Fibroblast of the aortic adventitia (primary cell): ENCODE results near the gene CRISP1. TPM values are rescaled to one million over a fixed set of nuclear protein-coding genes. Genes with fewer than 3 reads are reported as not detected.
"Not testable (repeated sequence)": the region's sequence is repeated elsewhere in the genome, so short reads cannot be mapped to it uniquely, and the experiment has no call there.

Experiments
- DNase-seq: peaks from one replicate; pipeline ENCODE4 v3.0.0-alpha.2; 2010; ENCODE audit warnings: low read depth
- H3K4me3 ChIP-seq: 2 replicates; pipeline ENCODE4 v1.5.1; 2011; ENCODE audit warnings: low read depth, mild to moderate bottlenecking, control low read depth, low read length, moderate library complexity
- total RNA-seq: library from RNA; depleted of rRNA; stranded (reverse); fragments of >200 nt; gene quantifications from 2 replicates; pipeline ENCODE4 v1.2.3, GENCODE V29; 2012; ENCODE audit warnings: low replicate concordance
- TF ChIP-seq, protein P1 (sequence below): IDR thresholded peaks from 2 replicates; pipeline ENCODE4 v1.5.1; 2011; ENCODE audit warnings: mild to moderate bottlenecking, low read length, control low read depth, inconsistent platforms; ENCODE audit not compliant: insufficient read depth

Gene CRISP1
- total RNA-seq, 1 donor: not detected

DNA sequence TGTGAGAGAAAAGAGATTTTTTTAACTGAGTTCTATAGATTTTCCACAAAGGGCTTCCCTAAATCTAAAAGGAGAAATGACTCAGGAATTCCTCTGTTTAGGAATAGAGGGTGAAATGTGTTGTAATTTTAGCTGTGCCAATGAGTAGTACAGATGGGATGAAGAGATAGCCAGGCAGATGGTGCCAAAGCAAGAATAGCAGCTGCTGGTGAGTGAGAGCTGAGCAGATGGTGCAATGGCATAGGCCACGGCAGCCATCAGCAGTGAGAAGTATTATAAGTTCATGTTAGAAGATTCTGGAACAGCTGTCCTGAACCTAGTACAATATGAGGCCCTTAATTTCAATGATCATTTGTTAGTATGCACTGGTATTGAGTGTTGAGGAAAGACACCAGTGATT is 40.2 kb upstream of the CRISP1 start:
- no peak for DNase-seq

DNA sequence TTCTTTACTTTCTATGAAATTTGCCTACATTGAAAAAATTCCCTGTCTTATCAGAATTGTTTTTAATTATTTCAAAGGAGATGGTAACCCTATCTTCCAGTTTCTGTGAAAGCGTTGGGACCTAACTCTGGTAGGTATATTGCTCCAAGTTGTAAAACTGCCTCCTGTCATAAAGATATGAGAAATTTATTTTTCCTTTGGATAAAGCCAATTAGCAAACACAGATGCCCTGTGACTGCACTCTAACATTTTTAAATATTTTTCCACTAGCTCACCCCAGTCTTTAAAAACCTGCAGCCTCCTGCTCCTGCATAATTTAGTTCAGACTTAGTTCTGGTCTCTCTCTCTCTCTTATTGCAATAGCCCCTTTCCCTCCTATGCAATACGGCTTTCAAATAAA is 39.0 kb upstream of the CRISP1 start:
- TF ChIP-seq, protein P1, sequence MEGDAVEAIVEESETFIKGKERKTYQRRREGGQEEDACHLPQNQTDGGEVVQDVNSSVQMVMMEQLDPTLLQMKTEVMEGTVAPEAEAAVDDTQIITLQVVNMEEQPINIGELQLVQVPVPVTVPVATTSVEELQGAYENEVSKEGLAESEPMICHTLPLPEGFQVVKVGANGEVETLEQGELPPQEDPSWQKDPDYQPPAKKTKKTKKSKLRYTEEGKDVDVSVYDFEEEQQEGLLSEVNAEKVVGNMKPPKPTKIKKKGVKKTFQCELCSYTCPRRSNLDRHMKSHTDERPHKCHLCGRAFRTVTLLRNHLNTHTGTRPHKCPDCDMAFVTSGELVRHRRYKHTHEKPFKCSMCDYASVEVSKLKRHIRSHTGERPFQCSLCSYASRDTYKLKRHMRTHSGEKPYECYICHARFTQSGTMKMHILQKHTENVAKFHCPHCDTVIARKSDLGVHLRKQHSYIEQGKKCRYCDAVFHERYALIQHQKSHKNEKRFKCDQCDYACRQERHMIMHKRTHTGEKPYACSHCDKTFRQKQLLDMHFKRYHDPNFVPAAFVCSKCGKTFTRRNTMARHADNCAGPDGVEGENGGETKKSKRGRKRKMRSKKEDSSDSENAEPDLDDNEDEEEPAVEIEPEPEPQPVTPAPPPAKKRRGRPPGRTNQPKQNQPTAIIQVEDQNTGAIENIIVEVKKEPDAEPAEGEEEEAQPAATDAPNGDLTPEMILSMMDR: no peak
- no peak for DNase-seq
- no peak overlapping the region for H3K4me3 ChIP-seq

More for the DNA sequence above, 40.2 kb upstream of the CRISP1 start:
- TF ChIP-seq, protein P1: no peak
- H3K4me3 ChIP-seq: no peak overlapping the region

DNA sequence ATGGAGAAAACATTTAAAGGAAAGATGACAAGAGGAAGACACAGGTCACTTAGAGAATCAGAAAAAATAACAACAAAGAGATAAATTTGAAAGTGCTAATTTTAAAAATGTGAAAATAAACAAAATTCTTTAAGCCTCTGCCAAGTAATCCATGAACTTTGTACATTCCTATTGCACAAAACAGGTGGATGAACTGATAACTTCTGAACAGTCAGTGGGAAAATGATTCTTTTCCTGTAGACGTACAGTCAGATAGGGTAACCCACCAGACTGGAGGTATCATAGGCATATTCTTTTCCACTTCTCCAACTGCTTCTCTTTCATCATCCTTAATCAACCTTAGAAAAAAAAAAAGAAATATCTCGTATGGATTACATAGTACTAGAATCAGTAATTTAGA is 36.5 kb upstream of the CRISP1 start:
- DNase-seq: no peak
- TF ChIP-seq, protein P1: no peak
- H3K4me3 ChIP-seq: no peak overlapping the region

DNA sequence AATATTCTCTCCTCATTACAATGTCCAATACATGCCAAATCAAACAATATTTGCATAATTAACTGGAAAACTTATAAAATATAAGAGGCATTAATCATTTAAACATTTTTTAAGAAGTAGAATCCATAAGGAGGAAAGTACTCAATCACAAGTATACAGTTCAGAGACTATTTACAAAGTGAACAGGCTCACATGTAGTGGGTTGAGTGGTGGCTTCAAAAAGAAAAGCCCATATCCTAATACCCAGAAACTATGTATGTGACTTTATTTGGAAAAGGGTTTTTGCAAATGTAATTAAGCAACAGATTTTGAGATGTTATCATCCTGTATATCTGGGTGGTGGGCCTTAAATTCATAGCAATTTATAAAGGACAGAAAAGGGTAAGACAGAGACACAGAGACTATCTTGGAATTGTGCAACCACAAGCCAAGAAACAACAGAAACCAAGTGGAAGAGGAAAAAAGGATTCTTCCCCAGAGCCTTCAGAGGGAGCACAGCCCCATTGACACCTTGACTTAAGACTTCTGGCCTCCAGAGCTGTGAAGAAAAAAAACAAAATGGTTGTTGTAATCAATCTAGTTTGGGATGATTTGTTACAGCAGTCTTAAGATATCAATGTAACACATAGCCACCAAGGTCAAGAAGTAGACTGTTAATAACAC is 32.7 kb upstream of the CRISP1 start:
- TF ChIP-seq, protein P1: no peak
- DNase-seq: no peak
- no peak overlapping the region for H3K4me3 ChIP-seq

DNA sequence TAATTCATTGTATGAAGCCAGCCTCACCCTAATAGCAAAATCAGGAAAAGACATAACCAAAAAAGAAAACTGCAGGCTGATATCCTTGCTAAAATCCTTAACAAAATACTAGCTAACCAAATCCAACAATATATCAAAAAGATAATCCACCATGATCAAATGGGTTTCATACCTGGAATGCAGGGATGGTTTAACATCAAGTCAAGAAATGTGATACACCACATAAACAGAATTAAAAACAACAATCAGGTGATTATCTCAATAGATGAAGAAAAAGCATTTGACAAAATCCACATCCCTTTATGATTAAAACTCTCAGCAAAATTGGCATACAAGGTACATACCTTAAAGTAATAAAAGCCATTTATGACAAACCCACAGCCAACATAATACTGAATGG is 29.2 kb upstream of the CRISP1 start:
- not testable (repeated sequence) for DNase-seq, H3K4me3 ChIP-seq

DNA sequence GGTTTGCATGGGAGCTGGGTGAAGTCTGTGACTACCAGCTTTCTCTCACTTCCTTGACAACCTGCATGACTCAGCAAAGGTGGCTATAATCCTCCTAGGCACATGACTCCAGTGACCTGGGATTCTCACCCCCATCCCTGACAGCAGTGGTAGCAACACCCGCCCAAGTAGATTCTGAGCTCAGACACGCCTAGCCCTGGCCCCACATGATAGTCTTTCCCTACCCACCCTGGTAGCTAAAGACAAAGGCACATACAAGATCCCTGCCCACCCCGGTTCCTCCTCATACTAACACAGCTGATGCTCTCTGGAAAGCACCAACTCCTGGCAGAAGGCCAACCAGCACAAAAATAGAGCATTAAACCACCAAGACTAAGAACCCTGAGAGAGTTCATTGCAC is 25.9 kb upstream of the CRISP1 start:
- TF ChIP-seq, protein P1: no peak
- H3K4me3 ChIP-seq: no peak overlapping the region
- DNase-seq: no peak

DNA sequence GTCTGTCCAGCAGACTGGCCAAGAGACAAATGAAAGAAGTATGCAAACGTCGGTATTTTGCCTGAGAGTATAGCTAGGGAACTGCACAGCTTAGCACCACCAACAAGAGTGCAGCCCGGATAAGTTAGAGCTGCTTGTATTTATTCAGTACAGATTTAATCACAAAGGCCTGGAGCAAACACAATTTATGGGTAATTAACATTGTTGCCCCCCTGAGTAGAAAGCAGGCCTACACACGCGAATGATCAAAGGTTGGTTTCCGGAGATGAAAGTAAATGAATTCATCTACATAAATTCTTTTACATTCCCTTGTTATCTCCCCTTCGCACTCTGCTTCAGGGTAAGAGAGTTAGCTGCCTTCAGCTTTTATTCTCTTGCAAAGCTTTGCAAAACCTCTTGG is 24.7 kb upstream of the CRISP1 start:
- no peak for DNase-seq
- TF ChIP-seq, protein P1: no peak
- H3K4me3 ChIP-seq: no peak overlapping the region
